GM23338 (cell line): ENCODE results near the gene MARCHF3.

Experiments used
- EZH2phosphoT487 ChIP-seq: fragments of 200-600 bp; sonication (generic); IDR thresholded peaks from one replicate; pipeline ENCODE4 v1.8.1; 2018; ENCODE audit warnings: antibody characterized with exemption; ENCODE audit not compliant: unreplicated experiment
- POLR2AphosphoS5 ChIP-seq: IDR thresholded peaks from 2 replicates; pipeline ENCODE4 v1.6.1; 2016; ENCODE audit warnings: antibody characterized with exemption, low read depth
- TF ChIP-seq, protein P1 (sequence below), 2 experiments: fragments of 200-600 bp in 1 of 2; sonication (generic) in 1 of 2; conservative IDR thresholded peaks; 2 replicates each; pipeline versions ENCODE4 v1.5.1 to v1.6.1; 2016 to 2017; ENCODE audit warnings: antibody characterized with exemption in 2 of 2, low read depth in 2 of 2, mild to moderate bottlenecking in 2 of 2, moderate library complexity in 1 of 2
- TF ChIP-seq, protein P2 (sequence below): IDR thresholded peaks from one replicate; pipeline ENCODE4 v1.6.1; 2018; ENCODE audit warnings: antibody characterized with exemption; ENCODE audit not compliant: unreplicated experiment
- TF ChIP-seq, protein P3 (sequence below): IDR thresholded peaks from 2 replicates; pipeline ENCODE4 v1.6.1; 2016; ENCODE audit warnings: antibody characterized with exemption

DNA sequence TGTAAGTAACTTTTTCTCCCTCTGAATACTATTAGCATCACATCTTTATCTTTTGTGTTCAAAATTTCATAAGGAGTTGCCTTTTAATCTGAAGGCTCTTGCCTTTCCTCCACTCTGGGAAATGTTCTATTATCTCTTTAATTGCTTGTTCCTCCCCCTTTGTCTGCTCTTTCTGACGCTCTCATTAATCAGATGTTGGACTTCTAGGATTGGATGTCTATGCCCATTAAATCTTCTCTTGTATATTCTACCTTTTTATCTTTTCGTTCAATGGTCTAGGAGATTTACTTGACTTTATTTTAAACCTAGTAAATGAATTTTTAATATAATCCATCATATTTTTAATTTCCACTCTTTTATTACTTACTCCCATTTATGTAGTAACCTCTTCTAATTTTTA, 76.7 kb downstream of the MARCHF3 start:
- TF ChIP-seq, protein P1, sequence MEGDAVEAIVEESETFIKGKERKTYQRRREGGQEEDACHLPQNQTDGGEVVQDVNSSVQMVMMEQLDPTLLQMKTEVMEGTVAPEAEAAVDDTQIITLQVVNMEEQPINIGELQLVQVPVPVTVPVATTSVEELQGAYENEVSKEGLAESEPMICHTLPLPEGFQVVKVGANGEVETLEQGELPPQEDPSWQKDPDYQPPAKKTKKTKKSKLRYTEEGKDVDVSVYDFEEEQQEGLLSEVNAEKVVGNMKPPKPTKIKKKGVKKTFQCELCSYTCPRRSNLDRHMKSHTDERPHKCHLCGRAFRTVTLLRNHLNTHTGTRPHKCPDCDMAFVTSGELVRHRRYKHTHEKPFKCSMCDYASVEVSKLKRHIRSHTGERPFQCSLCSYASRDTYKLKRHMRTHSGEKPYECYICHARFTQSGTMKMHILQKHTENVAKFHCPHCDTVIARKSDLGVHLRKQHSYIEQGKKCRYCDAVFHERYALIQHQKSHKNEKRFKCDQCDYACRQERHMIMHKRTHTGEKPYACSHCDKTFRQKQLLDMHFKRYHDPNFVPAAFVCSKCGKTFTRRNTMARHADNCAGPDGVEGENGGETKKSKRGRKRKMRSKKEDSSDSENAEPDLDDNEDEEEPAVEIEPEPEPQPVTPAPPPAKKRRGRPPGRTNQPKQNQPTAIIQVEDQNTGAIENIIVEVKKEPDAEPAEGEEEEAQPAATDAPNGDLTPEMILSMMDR (conservative IDR thresholded peaks at IDR 0.05; ENCODE audit: low read depth in 2 of 2) = no peak
- TF ChIP-seq POLR2AphosphoS5 (no peak), EZH2phosphoT487 (no peak)
- TF ChIP-seq, protein P2, sequence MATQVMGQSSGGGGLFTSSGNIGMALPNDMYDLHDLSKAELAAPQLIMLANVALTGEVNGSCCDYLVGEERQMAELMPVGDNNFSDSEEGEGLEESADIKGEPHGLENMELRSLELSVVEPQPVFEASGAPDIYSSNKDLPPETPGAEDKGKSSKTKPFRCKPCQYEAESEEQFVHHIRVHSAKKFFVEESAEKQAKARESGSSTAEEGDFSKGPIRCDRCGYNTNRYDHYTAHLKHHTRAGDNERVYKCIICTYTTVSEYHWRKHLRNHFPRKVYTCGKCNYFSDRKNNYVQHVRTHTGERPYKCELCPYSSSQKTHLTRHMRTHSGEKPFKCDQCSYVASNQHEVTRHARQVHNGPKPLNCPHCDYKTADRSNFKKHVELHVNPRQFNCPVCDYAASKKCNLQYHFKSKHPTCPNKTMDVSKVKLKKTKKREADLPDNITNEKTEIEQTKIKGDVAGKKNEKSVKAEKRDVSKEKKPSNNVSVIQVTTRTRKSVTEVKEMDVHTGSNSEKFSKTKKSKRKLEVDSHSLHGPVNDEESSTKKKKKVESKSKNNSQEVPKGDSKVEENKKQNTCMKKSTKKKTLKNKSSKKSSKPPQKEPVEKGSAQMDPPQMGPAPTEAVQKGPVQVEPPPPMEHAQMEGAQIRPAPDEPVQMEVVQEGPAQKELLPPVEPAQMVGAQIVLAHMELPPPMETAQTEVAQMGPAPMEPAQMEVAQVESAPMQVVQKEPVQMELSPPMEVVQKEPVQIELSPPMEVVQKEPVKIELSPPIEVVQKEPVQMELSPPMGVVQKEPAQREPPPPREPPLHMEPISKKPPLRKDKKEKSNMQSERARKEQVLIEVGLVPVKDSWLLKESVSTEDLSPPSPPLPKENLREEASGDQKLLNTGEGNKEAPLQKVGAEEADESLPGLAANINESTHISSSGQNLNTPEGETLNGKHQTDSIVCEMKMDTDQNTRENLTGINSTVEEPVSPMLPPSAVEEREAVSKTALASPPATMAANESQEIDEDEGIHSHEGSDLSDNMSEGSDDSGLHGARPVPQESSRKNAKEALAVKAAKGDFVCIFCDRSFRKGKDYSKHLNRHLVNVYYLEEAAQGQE = no peak
- TF ChIP-seq, protein P3, sequence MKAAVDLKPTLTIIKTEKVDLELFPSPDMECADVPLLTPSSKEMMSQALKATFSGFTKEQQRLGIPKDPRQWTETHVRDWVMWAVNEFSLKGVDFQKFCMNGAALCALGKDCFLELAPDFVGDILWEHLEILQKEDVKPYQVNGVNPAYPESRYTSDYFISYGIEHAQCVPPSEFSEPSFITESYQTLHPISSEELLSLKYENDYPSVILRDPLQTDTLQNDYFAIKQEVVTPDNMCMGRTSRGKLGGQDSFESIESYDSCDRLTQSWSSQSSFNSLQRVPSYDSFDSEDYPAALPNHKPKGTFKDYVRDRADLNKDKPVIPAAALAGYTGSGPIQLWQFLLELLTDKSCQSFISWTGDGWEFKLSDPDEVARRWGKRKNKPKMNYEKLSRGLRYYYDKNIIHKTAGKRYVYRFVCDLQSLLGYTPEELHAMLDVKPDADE = no peak
